Endometrial microvascular endothelial cells (primary cell): Measurements from ENCODE around the gene PPP1CC. TPM values are rescaled to one million over a fixed set of nuclear protein-coding genes. Genes with fewer than 3 reads are reported as not detected.

Source experiments
- in situ Hi-C: cut with HindIII; loops from 2 replicates; pipeline ENCODE4 v1.10.0; 2017; ENCODE audit warnings: low sequenced_read_pairs, low pct_unique_long_range_greater_than_20kb; ENCODE audit errors: inconsistent ontology term
- total RNA-seq: library from RNA; depleted of rRNA; stranded (reverse); fragments of >200 nt; gene quantifications from one replicate; pipeline ENCODE4 v1.2.3, GENCODE V29; 2015; ENCODE audit errors: inconsistent ontology term

The PPP1CC gene
- total RNA-seq, 1 donor from 2014 or later: 203 TPM

- in situ Hi-C loops: no loop called here
Observed at GRCh38 chr12:110760204-110760609, 17.5 kb upstream of the PPP1CC start.

- in situ Hi-C loops: no loop called here
Observed at GRCh38 chr12:110758922-110759321, 16.2 kb upstream of the PPP1CC start.

- in situ Hi-C loops: no loop called here
Observed at GRCh38 chr12:110756611-110757010, 13.9 kb upstream of the PPP1CC start.

GRCh38 chr12:110754101-110754793 is 11.6 kb upstream of the PPP1CC start:
- in situ Hi-C loops: no loop called here

GRCh38 chr12:110750784-110751461 is 8.2 kb upstream of the PPP1CC start:
- in situ Hi-C loops: no loop called here

- in situ Hi-C loops: loop anchor here (25.0 kb wide), 1 partner anchor 234 kb away; the partner anchor contains the start of genes RAD9B and VPS29
Observed at GRCh38 chr12:110746550-110746949, 3.9 kb upstream of the PPP1CC start.

GRCh38 chr12:110745542-110746284 is 3.0 kb upstream of the PPP1CC start:
- in situ Hi-C loops: loop anchor here (25.0 kb wide), 1 partner anchor 233 kb away; the partner anchor contains the start of genes RAD9B and VPS29

- in situ Hi-C loops: loop anchor here (25.0 kb wide), 1 partner anchor 232 kb away; the partner anchor contains the start of genes RAD9B and VPS29
Observed at GRCh38 chr12:110744601-110745264, 2.0 kb upstream of the PPP1CC start.

GRCh38 chr12:110744151-110744571 is 1.5 kb upstream of the PPP1CC start:
- in situ Hi-C loops: loop anchor here (25.0 kb wide), 1 partner anchor 232 kb away; the partner anchor contains the start of genes RAD9B and VPS29

- in situ Hi-C loops: loop anchor here (25.0 kb wide), 1 partner anchor 231 kb away; the partner anchor contains the start of genes RAD9B and VPS29
Observed at GRCh38 chr12:110743571-110744093, 941 bp upstream of the PPP1CC start.

- in situ Hi-C loops: loop anchor here (25.0 kb wide), 1 partner anchor 230 kb away; the partner anchor contains the start of genes RAD9B and VPS29
Observed at GRCh38 chr12:110742096-110742717, 484 bp downstream of the PPP1CC start.

GRCh38 chr12:110741341-110742095 is 1.2 kb downstream of the PPP1CC start:
- in situ Hi-C loops: loop anchor here (25.0 kb wide), 1 partner anchor 229 kb away; the partner anchor contains the start of genes RAD9B and VPS29

- in situ Hi-C loops: loop anchor here (25.0 kb wide), 1 partner anchor 228 kb away; the partner anchor contains the start of genes RAD9B and VPS29
Observed at GRCh38 chr12:110739894-110740293, 2.8 kb downstream of the PPP1CC start.

- in situ Hi-C loops: loop anchor here (25.0 kb wide), 1 partner anchor 227 kb away; the partner anchor contains the start of genes RAD9B and VPS29
Observed at GRCh38 chr12:110739488-110739887, 3.2 kb downstream of the PPP1CC start.

- in situ Hi-C loops: loop anchor here (25.0 kb wide), 1 partner anchor 225 kb away; the partner anchor contains the start of genes RAD9B and VPS29
Observed at GRCh38 chr12:110737532-110737931, 5.2 kb downstream of the PPP1CC start.

- in situ Hi-C loops: loop anchor here (25.0 kb wide), 1 partner anchor 225 kb away; the partner anchor contains the start of genes RAD9B and VPS29
Observed at GRCh38 chr12:110737016-110737415, 5.7 kb downstream of the PPP1CC start.

GRCh38 chr12:110733900-110734299 is 8.8 kb downstream of the PPP1CC start:
- in situ Hi-C loops: loop anchor here (25.0 kb wide), 1 partner anchor 222 kb away; the partner anchor contains the start of genes RAD9B and VPS29
